Heart left ventricle (tissue), 13 donors: ENCODE measurements around the gene RNF212.

Experiments
- CTCF ChIP-seq, 12 donors: fragments of 200-600 bp; sonication (generic) in 4 of 12; IDR thresholded peaks; one replicate each; pipeline versions ENCODE4 v1.5.0 to v1.8.0; 2018 to 2022; ENCODE audit warnings: antibody characterized with exemption in 12 of 12, mild to moderate bottlenecking in 5 of 12
- POLR2A ChIP-seq, 2 donors: fragments of 450-650 bp; IDR thresholded peaks; one replicate each; pipeline ENCODE4 v1.6.1; 2017; ENCODE audit warnings: antibody characterized with exemption in 2 of 2, mild to moderate bottlenecking in 2 of 2, moderate library complexity in 2 of 2
- donor health status: ischemic (EF 13 %, LVEDD 7.1; RV severe dilation, severe dysfunction).
- donor health status: DM: no; HTN: yes; CAD: no.
- donor health status: DM: no; HTN: no; CAD: no.
- donor health status: ischemic (EF 25% LVEDD 6.9; RV normal size, moderate dysfunction).
- donor health status: ischemic (EF 25% LVEDD 5.7; RV mildly dilated, moderate dysfunction).
- donor health status: ischemic (EF 35%, LVEDD 5.7; RV mildly dilated, moderate dysfunction).
- donor health status: nonischemic (EF 11% LVEDD 7.7; RV severe dilation, severe dysfunction).
- donor health status: DM: yes; HTN: yes; CAD: no.
- donor health status: PGD.
- donor health status: ischemic (EF 29% LVEDD 5.4; RV normal size, mild dysfunction).
- donor health status: nonischemic (EF 23%, LVEDD 6.1; RV moderate dilation, normal function).

GRCh38 chr4:1091561-1091995 lies 21.8 kb downstream of the RNF212 start:
- no peak for TF ChIP-seq CTCF (IDR thresholded peaks at IDR 0.05)
- TF ChIP-seq POLR2A (IDR thresholded peaks at IDR 0.05) = no peak
